Epithelial cell of prostate (primary cell): ENCODE results near the gene ACADL.
"Not testable (repeated sequence)": the region's sequence is repeated elsewhere in the genome, so short reads cannot be mapped to it uniquely, and the experiment has no call there.

Experiments
- DNase-seq: peaks from one replicate; pipeline ENCODE4 v3.0.0-alpha.2; 2011; ENCODE audit warnings: low read depth, low spot score
- H3K27ac ChIP-seq: fragments of 450-650 bp; 2 replicates; pipeline ENCODE4 v1.5.1; 2017; ENCODE audit warnings: mild to moderate bottlenecking

ACADL gene

DNA sequence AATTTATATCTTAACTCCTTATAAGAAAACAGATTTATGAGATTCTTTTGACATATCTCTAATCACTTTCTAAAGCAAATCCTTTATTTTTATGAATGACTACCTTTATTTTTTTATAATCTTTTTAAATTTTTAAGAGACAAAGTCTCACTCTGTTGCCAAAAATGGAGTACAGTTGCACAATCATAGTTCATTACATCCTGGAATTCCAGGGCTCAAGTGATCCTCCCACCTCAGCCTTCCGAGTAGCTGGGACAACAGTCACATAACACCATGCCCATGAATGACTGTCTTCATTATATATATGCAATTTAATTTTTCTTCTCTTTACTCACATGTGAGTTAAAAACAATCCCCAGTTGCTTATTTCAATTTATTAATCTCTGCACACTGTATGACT is 21.7 kb downstream of the ACADL start:
- no peak for DNase-seq
- no peak overlapping the region for H3K27ac ChIP-seq

DNA sequence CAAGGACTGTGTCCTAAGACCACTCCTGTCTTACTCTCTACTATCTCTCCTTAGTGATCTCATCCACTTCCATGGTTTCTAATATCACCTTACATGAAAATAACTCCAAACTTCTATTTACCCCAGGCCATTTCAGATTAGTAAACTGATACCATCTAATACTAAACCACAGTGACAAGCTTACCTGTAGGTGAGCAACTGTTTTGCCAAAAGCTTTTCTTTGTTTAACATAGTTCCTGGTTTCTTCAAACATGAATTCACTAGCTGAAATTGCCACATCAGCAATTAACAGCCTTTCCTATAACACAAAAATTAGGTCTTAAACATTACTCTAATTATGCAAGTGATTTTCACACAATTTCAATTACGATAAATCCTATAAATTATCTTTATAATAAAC is 22.1 kb downstream of the ACADL start:
- peak overlapping the region; percentile 2 for H3K27ac ChIP-seq
- DNase-seq = peak; percentile 41

DNA sequence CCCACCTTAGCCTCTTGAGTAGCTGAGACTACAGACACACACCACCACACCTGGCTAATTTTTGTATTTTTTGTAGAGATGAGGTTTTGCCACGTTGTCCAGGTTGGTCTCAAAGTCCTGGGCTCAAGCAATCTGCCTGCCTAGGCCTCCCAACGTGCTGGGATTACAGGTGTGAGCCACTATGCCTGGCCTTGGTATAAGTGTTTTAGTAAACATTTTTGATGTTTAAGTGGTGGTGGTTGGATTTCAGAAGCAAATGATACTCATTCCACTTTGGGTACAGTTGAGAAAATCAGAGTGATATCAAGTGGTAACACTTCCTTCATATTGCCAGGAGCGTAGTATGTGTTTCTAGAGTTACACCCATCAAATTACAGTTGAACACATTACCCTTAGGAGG is 25.4 kb downstream of the ACADL start:
- no peak for DNase-seq

DNA sequence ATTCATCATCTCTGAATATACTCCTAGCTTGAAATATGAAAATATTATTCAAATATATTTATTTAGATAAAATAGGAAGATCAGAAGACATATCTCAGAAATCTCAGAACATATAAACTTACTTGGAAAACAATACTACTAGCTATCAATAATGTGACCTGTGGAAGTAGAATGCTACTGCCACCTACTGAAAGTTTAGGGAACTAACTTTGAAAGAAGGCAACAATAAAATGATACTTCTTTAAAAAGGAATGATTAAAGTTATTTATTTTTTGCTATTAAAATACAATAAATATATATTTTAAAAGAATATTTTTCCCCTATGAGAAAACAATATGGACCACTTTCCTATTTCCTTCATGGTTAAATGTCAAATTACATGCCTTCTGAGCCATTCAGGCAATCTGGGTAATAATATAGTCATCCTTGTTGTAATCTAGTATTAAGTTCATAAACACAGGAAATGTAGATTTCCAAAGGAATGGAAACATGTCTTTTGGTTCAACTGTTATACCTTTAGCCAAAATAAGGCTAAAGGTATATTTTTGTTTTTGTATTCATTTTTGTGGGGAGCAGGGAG is 26.0 kb downstream of the ACADL start:
- no peak for DNase-seq
- no peak overlapping the region for H3K27ac ChIP-seq

More for the DNA sequence above, 25.4 kb downstream of the ACADL start:
- H3K27ac ChIP-seq = no peak overlapping the region

DNA sequence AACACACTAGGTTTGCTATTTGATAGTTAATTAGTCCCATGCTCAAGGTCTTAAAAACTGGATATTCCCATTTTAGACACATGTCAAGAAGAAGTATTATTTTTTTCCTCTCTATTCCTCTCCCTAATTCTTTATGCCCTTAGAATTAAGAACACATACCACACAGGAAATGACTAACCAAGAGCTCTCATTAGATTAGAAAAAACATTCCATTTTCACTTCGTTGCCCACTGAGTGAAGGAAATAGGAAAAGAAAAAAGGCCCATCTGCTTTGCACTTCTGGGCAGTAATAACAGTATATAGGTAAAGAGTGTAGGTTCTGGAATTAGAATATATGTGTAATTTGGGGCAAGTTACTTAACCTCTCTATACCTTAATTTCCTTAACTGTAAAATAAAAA is 26.9 kb downstream of the ACADL start:
- H3K27ac ChIP-seq = peak overlapping the region; percentile 1
- DNase-seq = no peak

DNA sequence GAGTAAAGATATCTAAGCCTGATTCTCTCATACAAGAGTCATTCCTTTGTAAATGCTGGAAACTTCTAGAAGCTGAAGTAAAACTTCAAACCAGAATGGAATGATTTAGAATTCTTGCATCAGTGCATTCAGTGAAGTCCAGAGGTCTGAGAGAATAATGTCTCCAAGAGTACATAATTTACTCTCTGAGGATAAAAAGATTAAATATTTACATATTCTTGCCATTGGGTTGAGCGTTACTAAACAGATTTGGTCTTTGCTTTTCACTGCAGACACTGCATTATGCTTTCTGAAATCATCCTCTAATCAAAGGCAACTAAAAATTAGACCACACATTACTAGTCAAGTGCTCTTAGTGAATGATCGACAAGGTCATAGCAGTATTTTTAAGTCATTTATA is 27.5 kb downstream of the ACADL start:
- H3K27ac ChIP-seq = no peak overlapping the region
- DNase-seq = no peak

DNA sequence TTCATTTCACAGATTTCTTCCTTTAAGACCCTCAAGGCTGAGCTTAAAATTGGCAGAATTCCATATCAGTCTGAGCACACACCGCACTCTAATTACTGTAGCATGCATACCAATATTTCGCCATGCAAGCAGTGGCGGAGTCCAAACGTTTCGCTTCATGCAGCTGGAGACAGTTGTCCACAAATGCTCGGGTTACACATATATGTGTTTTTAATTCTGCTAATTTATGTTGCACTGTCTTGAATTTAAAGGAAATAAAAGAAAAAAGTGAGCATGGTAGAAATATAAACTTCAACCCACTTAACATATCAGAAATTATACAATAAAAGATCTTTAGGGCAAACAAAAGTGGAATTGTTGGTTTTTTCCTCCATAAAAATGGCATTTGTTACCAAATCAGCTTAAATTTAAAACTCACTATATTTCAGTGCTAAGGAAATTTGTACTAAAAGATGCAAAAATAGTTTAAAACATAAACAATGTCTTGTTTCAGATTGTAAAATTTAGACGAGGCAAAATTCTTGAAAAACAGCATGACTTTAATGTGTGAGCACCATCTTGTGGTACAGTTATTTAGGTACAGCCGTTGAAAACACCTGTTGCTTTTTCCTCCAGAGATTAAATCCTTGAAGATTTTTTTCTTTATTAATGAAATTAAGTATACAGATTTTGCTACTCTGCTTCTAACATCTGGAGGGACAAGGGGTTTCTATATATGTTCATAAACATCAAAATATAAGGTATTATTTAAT is 30.0 kb downstream of the ACADL start:
- DNase-seq = no peak
- no peak overlapping the region for H3K27ac ChIP-seq

DNA sequence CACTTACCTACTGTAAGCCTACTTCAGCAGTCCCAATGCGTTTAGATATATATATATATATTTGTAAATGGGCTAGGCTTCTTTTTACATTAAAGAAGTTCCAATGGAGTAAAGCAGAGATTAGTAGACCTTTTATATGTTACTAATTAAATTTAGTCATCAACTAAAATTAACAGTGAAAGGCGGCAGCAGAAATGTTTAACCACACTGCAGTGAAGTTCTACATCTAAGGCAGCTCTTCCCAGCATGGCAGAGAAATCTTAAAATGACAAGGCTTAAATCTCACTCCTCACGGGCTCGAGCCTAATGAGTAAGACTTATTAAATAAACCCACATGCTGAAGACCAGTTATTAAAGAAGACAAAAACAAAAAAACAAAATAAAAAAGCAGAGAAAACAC is 34.9 kb downstream of the ACADL start:
- H3K27ac ChIP-seq = no peak overlapping the region
- DNase-seq = no peak

DNA sequence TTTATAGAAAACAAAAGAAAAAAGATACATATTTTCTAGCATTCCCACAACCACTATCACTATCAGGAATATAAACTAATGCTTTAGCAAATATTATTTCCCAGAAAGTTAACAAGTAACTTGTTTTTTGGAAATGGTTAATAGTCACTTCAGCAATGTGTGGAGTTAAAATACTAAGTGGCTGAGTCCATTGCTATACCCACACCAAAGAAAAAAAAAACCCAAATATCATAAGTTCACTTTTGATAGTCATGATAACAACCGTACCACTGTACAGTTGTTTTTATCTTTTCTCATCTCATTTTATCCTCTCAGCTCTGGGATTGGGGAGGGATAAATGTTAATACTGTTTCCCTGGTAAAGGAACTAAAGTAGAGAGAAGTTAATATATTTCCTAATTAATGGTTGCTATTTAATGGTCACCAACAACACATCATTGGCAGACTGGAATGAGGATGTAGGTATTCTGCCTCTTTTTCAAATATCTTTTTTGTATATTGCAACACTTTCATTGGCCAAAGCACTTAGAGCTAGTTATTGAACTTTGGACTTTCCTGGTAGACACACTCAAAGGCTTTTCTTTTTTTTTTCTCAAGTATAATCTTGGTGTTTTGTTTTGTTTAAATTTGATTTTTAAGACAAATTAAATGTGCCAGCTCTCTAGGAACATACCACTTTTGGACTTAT is 35.7 kb downstream of the ACADL start:
- DNase-seq = no peak
- H3K27ac ChIP-seq = no peak overlapping the region

DNA sequence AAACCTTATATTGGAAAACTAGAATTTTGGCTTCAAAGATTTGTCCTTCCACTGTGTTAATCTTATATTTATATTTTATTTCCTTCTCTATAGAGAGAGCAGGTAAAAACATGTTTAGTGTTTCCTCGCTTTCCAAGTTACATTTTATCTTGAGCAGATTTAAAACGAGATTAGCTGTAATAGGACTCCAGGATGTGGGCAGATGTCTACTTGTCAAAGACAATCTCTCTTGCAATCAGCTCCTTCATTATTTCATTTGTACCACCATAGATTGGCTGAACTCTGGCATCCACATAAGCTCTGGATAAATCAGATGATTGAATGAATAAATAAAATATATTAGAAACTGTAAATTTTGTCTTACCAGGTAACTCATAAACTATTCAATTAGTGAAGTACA is 36.5 kb downstream of the ACADL start:
- no peak overlapping the region for H3K27ac ChIP-seq
- no peak for DNase-seq

DNA sequence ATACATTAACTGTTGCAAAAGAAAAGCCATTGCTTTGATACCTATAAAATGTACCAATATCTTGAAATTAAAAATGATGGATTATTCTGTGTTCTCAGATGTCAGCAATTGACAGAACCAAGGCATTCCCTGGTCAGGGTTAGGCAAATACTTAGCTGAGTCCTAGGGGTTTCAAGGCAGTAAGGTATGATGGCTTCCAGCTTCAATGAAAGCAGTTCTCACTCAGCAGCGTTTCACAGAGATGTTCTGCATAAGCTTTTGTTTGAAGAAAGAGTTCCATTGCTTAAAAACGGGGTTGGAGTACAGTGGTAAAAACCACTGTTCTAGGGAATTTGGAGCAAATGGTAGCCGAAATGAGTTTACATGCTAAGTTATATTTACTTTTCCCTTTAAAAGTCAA is 37.1 kb downstream of the ACADL start:
- H3K27ac ChIP-seq = no peak overlapping the region
- no peak for DNase-seq

DNA sequence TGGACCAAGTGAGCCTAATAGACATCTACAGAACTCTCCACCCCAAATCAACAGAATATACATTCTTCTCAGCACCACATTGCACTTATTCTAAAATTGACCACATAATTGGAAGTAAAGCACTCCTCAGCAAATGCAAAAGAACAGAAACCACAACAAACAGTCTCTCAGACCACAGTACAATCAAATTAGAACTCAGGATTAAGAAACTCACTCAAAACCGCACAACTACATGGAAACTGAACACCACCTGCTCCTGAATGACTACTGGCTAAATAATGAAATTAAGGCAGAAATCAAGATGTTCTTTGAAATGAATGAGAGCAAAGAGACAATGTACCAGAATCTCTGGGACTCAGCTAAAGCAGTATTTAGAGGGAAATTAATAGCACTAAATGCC is 41.3 kb downstream of the ACADL start:
- not testable (repeated sequence) for DNase-seq, H3K27ac ChIP-seq

DNA sequence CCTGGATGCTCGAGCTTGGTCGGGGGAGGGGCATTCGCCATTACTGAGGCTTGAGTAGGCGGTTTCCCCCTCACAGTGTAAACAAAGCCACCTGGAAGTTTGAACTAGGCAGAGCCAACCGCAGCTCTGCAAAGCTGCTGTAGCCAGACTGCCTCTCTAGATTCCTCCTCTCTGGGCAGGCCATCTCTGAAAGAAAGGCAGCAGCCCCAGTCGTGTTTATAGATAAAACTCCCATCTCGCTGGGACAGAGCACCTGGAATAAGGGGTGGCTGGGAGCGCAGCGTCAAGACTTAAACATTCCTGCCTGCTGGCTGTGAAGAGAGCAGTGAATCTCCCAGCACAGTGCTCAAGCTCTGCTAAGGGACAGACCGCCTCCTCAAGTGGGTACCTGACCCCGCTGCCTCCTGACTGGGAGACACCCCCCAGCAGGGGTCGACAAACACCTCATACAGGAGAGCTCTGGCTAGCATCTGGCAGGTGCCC is 43.6 kb downstream of the ACADL start:
- not testable (repeated sequence) for H3K27ac ChIP-seq, DNase-seq

DNA sequence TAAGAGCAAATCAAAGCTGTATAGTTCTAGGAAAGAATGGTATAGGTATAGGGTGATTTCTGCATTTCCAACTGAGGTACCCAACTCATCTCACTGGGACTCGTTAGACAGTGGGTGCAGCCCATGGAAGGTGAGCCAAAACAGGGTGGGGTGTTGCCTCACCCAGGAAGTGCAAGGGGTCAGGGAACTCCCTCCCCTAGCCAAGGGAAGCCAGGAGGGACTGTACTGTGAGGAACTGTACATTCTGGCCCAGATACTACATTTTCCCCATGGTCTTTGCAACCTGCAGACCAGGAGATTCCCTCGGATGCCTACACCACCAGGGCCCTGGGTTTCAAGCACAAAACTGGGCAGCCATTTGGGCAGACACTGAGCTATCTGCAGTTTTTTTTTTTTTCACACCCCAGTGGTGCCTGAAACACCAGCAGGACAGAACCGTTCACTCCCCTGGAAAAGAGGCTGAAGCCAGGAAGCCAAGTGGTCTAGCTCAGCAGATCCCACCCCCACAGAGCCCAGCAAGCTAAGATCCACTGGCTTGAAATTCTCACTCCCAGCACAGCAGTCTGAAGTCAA is 44.1 kb downstream of the ACADL start:
- not testable (repeated sequence) for DNase-seq, H3K27ac ChIP-seq

DNA sequence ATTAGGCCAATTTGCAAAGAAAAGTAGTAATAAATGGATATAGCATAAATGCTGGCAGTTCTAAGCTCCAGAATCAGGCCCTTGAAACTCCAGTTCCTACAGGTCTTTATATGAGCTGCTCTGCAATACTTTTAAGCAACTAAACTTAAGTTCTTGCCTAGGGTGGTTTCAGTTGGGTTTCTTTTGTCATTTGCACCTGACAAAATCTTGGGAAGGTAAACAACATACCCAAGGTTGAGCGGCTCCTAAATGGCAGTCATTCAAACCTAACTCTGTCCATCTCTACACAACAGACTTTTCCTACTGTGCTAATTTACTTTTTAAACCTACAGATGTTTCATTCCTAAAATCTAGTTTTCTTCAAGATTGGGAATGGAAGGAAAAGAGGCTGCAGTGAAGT is 44.8 kb downstream of the ACADL start:
- H3K27ac ChIP-seq = no peak overlapping the region
- no peak for DNase-seq

DNA sequence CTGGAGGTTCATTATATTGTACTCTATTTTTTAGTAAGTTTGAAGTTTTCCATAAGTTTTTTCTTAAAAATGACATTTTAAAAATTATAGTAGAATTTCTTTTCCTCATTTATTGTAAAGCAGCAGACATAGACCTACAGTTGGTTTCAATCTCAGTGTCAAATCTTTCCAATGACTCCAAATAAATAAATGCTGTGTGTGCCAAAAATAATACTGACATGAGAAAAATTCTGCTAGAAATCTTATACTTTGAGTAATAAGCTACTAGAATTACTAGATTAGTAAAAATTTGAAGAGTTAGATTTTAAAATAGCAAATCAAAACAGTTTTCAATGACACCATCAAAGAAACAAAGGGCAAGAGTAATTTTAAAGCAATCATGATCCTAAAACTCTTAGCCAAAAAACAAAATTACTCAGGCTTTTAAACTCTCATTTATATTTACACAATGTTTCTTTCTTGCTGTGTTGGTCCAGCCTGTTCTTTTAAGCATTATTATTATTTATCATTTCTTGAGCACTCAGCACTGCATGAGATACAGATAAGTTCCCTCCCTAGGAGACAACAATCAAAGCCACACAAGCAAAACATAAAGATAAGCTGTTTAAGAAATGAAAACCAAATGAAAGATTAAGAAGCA is 45.8 kb downstream of the ACADL start:
- no peak for DNase-seq
- H3K27ac ChIP-seq = no peak overlapping the region

DNA sequence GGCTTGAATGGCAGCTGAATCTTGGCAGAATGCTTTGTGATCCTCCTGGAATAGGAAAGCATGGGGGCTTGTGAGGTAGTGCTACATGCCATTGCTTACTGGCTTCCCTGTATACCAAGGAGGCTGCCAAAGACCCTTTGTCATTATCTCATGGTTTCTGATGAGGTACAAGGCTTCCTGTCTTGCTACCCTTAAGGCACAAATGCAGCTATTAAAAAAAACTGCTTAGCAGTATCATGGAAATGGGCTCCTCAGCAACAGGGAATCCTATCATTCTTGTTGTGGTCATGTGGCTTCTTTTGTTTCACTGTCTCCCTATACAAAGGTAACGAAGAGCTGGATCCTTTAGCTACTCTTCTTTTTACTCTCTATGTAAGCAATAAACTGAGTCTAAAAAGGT is 47.5 kb downstream of the ACADL start:
- DNase-seq = no peak
- no peak overlapping the region for H3K27ac ChIP-seq

DNA sequence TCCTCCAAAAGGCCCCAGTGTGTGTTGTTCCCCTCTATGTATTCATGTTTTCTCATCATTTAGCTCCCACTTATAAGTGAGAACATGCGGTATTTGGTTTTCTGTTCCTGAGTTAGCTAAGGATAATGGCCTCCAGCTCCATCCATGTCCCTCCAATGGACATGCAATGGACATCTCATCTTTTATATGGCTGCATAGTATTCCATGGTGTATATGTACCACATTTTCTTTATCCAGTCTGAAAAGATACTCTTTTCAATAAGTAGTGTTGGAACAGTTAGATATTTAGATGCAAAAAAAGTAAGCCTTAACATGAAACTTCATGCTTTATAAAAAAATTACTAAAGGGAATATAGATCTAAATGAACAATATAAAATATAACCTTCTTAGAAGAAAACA is 48.1 kb downstream of the ACADL start:
- not testable (repeated sequence) for DNase-seq, H3K27ac ChIP-seq

DNA sequence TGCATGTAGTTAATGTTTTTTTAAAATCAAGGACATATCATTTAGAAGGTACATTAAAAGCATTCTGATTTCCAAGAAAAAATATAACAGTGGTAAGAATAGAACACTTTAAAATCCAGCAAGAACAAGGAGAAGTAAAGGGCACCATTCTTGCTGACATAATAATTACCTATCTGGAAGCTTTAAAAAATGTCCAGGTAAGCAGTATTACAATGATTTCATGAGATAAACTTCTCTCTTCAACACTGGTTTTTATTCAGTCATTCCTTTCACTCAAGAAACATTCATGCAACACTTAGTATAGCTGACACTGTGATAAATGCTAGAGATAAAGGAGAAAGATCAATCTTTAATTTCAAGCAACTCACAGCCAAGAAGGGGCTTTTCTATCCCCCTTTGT is 51.2 kb downstream of the ACADL start:
- H3K27ac ChIP-seq = no peak overlapping the region

DNA sequence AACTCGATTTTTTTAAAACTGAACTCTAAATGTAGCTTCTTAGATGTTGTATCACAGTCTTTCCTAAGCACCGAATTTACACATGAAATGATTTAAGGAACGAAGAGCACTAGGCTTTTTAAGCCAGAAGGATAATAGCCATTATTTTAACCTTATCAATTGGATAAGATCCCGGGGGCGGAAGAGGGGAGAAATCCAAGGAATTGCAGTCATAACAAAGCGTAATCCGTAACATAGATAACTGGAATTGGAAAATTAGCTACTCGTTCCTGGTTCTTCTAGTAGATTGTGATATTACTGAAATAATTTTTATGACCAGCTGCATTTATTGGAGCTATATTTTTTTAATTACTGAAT is 53.0 kb downstream of the ACADL start:
- no peak overlapping the region for H3K27ac ChIP-seq
- no peak for DNase-seq

More for the DNA sequence above, 51.2 kb downstream of the ACADL start:
- no peak for DNase-seq
